Neural progenitor cell (in vitro differentiated cells): ENCODE measurements around the gene CEP104. TPM values are rescaled to one million over a fixed set of nuclear protein-coding genes. Genes with fewer than 3 reads are reported as not detected.

Source experiments
- DNase-seq: peaks from one replicate; pipeline ENCODE4 v3.0.0-alpha.2; 2016; ENCODE audit warnings: low spot score
- H2AFZ ChIP-seq: fragments of 200-600 bp; sonication (generic); replicated peaks from 2 replicates; pipeline ENCODE4 v1.6.1; 2016; ENCODE audit warnings: antibody characterized with exemption
- H3F3A ChIP-seq: fragments of 200-600 bp; sonication (generic); 2 replicates; pipeline ENCODE4 v1.6.1; 2016; ENCODE audit warnings: antibody characterized with exemption, low read depth
- H3K27ac ChIP-seq: fragments of 200-600 bp; sonication (generic); 2 replicates; pipeline ENCODE4 v1.5.1; 2016; ENCODE audit warnings: mild to moderate bottlenecking
- H3K27me3 ChIP-seq: fragments of 200-600 bp; sonication (generic); 2 replicates; pipeline ENCODE4 v1.6.1; 2016; ENCODE audit warnings: mild to moderate bottlenecking, moderate library complexity
- H3K36me3 ChIP-seq: fragments of 200-600 bp; sonication (generic); 2 replicates; pipeline ENCODE4 v1.5.1; 2016
- H3K4me1 ChIP-seq: fragments of 200-600 bp; sonication (generic); 2 replicates; pipeline ENCODE4 v1.6.1; 2016; ENCODE audit warnings: mixed run types
- H3K4me2 ChIP-seq: fragments of 200-600 bp; sonication (generic); 2 replicates; pipeline ENCODE4 v1.6.1; 2016
- H3K4me3 ChIP-seq: fragments of 200-600 bp; sonication (generic); 2 replicates; pipeline ENCODE4 v1.5.1; 2016
- H3K79me2 ChIP-seq: fragments of 200-600 bp; sonication (generic); 2 replicates; pipeline ENCODE4 v1.6.1; 2016; ENCODE audit warnings: low read depth
- H3K9ac ChIP-seq: fragments of 200-600 bp; sonication (generic); 2 replicates; pipeline ENCODE4 v1.6.1; 2016
- H3K9me3 ChIP-seq: fragments of 200-600 bp; sonication (generic); 2 replicates; pipeline ENCODE4 v1.5.1; 2016; ENCODE audit warnings: low read depth
- H4K20me1 ChIP-seq: fragments of 200-600 bp; sonication (generic); 2 replicates; pipeline ENCODE4 v1.6.1; 2016; ENCODE audit warnings: low read depth
- H3K27ac Mint-ChIP-seq: 3 replicates; pipeline ENCODE4 v1.8.0; 2021; ENCODE audit warnings: mixed read lengths
- H3K27me3 Mint-ChIP-seq: 2 replicates; pipeline ENCODE4 v1.8.0; 2022; ENCODE audit warnings: low read depth, mild to moderate bottlenecking, inconsistent platforms, moderate library complexity, mixed read lengths; ENCODE audit not compliant: insufficient read depth
- H3K36me3 Mint-ChIP-seq: 3 replicates; pipeline ENCODE4 v1.8.0; 2021; ENCODE audit warnings: mixed read lengths
- H3K4me1 Mint-ChIP-seq: 3 replicates; pipeline ENCODE4 v1.8.0; 2021; ENCODE audit warnings: mixed read lengths
- H3K4me3 Mint-ChIP-seq: 3 replicates; pipeline ENCODE4 v1.8.0; 2021; ENCODE audit warnings: mild to moderate bottlenecking, moderate library complexity, mixed read lengths
- H3K9me3 Mint-ChIP-seq: 3 replicates; pipeline ENCODE4 v1.8.0; 2020; ENCODE audit warnings: mixed read lengths
- EZH2 ChIP-seq: fragments of 200-600 bp; sonication (generic); IDR thresholded peaks from 2 replicates; pipeline ENCODE4 v1.6.1; 2017; ENCODE audit warnings: antibody characterized with exemption, mild to moderate bottlenecking, moderate library complexity
- EZH2phosphoT487 ChIP-seq: fragments of 200-600 bp; sonication (generic); IDR thresholded peaks from 2 replicates; pipeline ENCODE4 v1.6.1; 2017; ENCODE audit warnings: antibody characterized with exemption
- total RNA-seq: library from RNA; depleted of rRNA; stranded (reverse); fragments of >200 nt; gene quantifications from 2 replicates; pipeline ENCODE4 v1.2.3, GENCODE V29; 2015; ENCODE audit warnings: low replicate concordance
- TF ChIP-seq, protein P1 (sequence below): fragments of 200-600 bp; sonication (generic); IDR thresholded peaks from 2 replicates; pipeline ENCODE4 v1.5.1; 2017; ENCODE audit warnings: antibody characterized with exemption, mild to moderate bottlenecking

The CEP104 gene
- total RNA-seq, 1 donor from 2014 or later, result 12.9 TPM

GRCh38 chr1:3893190-3893589 is 36.2 kb upstream of the CEP104 start:
- H3K79me2 ChIP-seq, result peaks cover 55% of the 10 kb centered on the region
- H4K20me1 ChIP-seq, result peaks cover 14% of the 10 kb centered on the region
- H3K36me3 ChIP-seq, result no peaks in the 10 kb centered on the region
- Mint-ChIP-seq H3K27ac (no peak overlapping the region), H3K9me3 (peaks cover 8% of the 10 kb centered on the region), H3K4me3 (no peak overlapping the region), H3K27me3 (peaks cover 2% of the 10 kb centered on the region), H3K4me1 (no peaks in the 10 kb centered on the region), H3K36me3 (peaks cover 31% of the 10 kb centered on the region)
- DNase-seq, result no peak
- H3K27ac ChIP-seq, result no peak overlapping the region
- H3K9me3 ChIP-seq, result peaks cover 4% of the 10 kb centered on the region
- no peak overlapping the region for H3K4me2 ChIP-seq
- TF ChIP-seq EZH2 (no peak), EZH2phosphoT487 (no peak)
- TF ChIP-seq, protein P1, sequence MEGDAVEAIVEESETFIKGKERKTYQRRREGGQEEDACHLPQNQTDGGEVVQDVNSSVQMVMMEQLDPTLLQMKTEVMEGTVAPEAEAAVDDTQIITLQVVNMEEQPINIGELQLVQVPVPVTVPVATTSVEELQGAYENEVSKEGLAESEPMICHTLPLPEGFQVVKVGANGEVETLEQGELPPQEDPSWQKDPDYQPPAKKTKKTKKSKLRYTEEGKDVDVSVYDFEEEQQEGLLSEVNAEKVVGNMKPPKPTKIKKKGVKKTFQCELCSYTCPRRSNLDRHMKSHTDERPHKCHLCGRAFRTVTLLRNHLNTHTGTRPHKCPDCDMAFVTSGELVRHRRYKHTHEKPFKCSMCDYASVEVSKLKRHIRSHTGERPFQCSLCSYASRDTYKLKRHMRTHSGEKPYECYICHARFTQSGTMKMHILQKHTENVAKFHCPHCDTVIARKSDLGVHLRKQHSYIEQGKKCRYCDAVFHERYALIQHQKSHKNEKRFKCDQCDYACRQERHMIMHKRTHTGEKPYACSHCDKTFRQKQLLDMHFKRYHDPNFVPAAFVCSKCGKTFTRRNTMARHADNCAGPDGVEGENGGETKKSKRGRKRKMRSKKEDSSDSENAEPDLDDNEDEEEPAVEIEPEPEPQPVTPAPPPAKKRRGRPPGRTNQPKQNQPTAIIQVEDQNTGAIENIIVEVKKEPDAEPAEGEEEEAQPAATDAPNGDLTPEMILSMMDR, result no peak
- no peak overlapping the region for H3K9ac ChIP-seq
- no peak overlapping the region for H3K4me3 ChIP-seq
- no peaks in the 10 kb centered on the region for H3K27me3 ChIP-seq
- no peaks in the 10 kb centered on the region for H3F3A ChIP-seq
- no peak overlapping the region for H2AFZ ChIP-seq
- no peaks in the 10 kb centered on the region for H3K4me1 ChIP-seq

DNA sequence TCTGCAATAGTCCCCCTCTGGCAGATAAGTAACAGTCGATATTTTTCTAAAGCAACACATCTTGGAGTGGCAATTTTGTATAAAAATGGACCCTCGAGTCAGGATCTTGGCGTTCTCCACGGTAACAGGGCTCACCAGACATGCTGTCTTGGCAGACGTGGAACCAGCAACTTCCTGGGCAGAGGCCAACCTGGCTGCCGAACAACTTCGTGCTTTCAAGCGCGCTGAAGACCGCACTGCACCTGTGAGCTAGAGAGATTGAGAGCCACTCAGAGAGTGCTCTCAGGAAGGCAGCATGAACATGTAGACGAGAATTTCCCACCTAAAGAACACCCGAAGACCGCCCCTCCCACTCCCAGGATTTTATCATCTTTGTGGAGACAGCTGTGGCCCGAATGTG is 35.7 kb upstream of the CEP104 start:
- H3K9ac ChIP-seq, result no peak overlapping the region
- no peaks in the 10 kb centered on the region for H3K36me3 ChIP-seq
- no peaks in the 10 kb centered on the region for H3K27me3 ChIP-seq
- no peak for TF ChIP-seq EZH2phosphoT487
- H3K27ac ChIP-seq, result no peak overlapping the region
- H3K4me1 ChIP-seq, result no peaks in the 10 kb centered on the region
- Mint-ChIP-seq H3K36me3 (peaks cover 30% of the 10 kb centered on the region), H3K27ac (no peak overlapping the region), H3K9me3 (peaks cover 4% of the 10 kb centered on the region), H3K27me3 (peaks cover 2% of the 10 kb centered on the region), H3K4me1 (no peaks in the 10 kb centered on the region), H3K4me3 (no peak overlapping the region)
- H3F3A ChIP-seq, result no peaks in the 10 kb centered on the region
- H3K9me3 ChIP-seq, result no peaks in the 10 kb centered on the region
- no peak for DNase-seq
- H2AFZ ChIP-seq, result no peak overlapping the region
- H3K79me2 ChIP-seq, result peaks cover 51% of the 10 kb centered on the region
- no peak overlapping the region for H3K4me3 ChIP-seq
- H3K4me2 ChIP-seq, result no peak overlapping the region
- peaks cover 14% of the 10 kb centered on the region for H4K20me1 ChIP-seq

DNA sequence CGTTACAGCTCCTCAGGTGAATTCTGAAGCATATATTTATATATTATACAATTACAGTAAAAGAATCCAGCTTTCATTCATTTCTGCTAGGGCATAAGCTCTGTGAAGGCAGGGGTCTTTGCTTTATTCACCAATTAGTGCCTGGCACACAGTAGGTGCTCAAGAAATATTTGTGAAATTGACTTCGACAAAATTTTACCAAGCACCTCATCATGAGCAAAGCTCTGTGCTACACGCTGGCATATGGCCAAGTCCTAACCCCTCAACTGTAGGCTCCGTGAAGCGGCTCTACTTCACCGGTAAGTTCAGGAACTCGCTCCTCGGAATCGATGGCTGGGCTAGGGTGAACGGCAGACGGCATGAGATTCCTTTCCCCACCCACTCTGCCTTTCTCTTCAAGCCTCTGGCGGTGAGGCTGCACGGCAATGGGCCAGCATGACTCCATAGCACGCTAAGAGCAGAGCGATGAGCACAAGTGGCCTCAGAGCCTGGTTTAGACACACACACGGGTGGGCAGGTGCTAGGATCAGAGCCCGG is 34.4 kb upstream of the CEP104 start:
- H3K27me3 Mint-ChIP-seq, result peaks cover 2% of the 10 kb centered on the region

More for the DNA sequence above, 34.4 kb upstream of the CEP104 start:
- no peak overlapping the region for H3K4me3 Mint-ChIP-seq
- Histone ChIP-seq H2AFZ (no peak overlapping the region), H3K79me2 (peaks cover 37% of the 10 kb centered on the region), H3K27me3 (no peaks in the 10 kb centered on the region), H4K20me1 (peaks cover 10% of the 10 kb centered on the region), H3F3A (no peaks in the 10 kb centered on the region), H3K36me3 (no peaks in the 10 kb centered on the region), H3K4me1 (no peaks in the 10 kb centered on the region), H3K9me3 (no peaks in the 10 kb centered on the region), H3K9ac (no peak overlapping the region), H3K4me3 (no peak overlapping the region), H3K4me2 (no peak overlapping the region), H3K27ac (no peak overlapping the region)
- H3K9me3 Mint-ChIP-seq, result no peaks in the 10 kb centered on the region
- DNase-seq, result no peak
- no peaks in the 10 kb centered on the region for H3K4me1 Mint-ChIP-seq
- peaks cover 30% of the 10 kb centered on the region for H3K36me3 Mint-ChIP-seq
- TF ChIP-seq, protein P1, result no peak
- TF ChIP-seq EZH2phosphoT487 (no peak), EZH2 (no peak)
- H3K27ac Mint-ChIP-seq, result no peak overlapping the region
